ENCODE data around the gene DUOXA2.

GRCh38 chr15:45141386-45141785, 27.3 kb downstream of the DUOXA2 start:
- no peak for TF ChIP-seq CTCF (conservative IDR thresholded peaks at IDR 0.05; ENCODE audit: low read depth, low read length)
- TF ChIP-seq EZH2 (IDR thresholded peaks at IDR 0.05; ENCODE audit: low read length, unreplicated experiment): no peak
- no peak for TF ChIP-seq EZH2phosphoT487 (IDR thresholded peaks at IDR 0.05; ENCODE audit: borderline replicate concordance, low read length)

Measured in PC-3 (cell line).